Epithelial cell of prostate (primary cell): ENCODE measurements around the gene AAMP.
A peak's percentile ranks its signal among the peaks of the same experiment; 100 is the strongest.

Experiments used
- DNase-seq: peaks from one replicate; pipeline ENCODE4 v3.0.0-alpha.2; 2011; ENCODE audit warnings: low read depth, low spot score
- H3K27ac ChIP-seq: fragments of 450-650 bp; 2 replicates; pipeline ENCODE4 v1.5.1; 2017; ENCODE audit warnings: mild to moderate bottlenecking

AAMP gene

GRCh38 chr2:218261423-218262236, 8.3 kb downstream of the AAMP start:
- DNase-seq: no peak
- H3K27ac ChIP-seq: no peak overlapping the region

GRCh38 chr2:218260742-218261422, 9.1 kb downstream of the AAMP start, which contains the start of gene GPBAR1:
GPBAR1 (plus strand) TSS chr2:218261015; CDS start chr2:218262725, 1,710 bp downstream.
- no peak for DNase-seq
- H3K27ac ChIP-seq: no peak within 1 kb of the TSS

- H3K27ac ChIP-seq: no peak overlapping the region
- no peak for DNase-seq
Observed at GRCh38 chr2:218260166-218260565, 9.8 kb downstream of the AAMP start.

GRCh38 chr2:218259099-218259961, 10.6 kb downstream of the AAMP start:
- peak overlapping the region; percentile 5 for H3K27ac ChIP-seq
- no peak for DNase-seq

- peak overlapping the region; percentile 30 for H3K27ac ChIP-seq
Observed at GRCh38 chr2:218257390-218257981, 12.5 kb downstream of the AAMP start.

GRCh38 chr2:218256612-218257350, 13.2 kb downstream of the AAMP start:
- no peak for DNase-seq
- peak overlapping the region; percentile 30 for H3K27ac ChIP-seq

More at GRCh38 chr2:218257390-218257981, 12.5 kb downstream of the AAMP start:
- DNase-seq: no peak

- no peak overlapping the region for H3K27ac ChIP-seq
- DNase-seq: no peak
Observed at GRCh38 chr2:218255446-218255845, 14.5 kb downstream of the AAMP start.

- no peak overlapping the region for H3K27ac ChIP-seq
- no peak for DNase-seq
Observed at GRCh38 chr2:218253232-218253625, 16.7 kb downstream of the AAMP start.

GRCh38 chr2:218252509-218253231, 17.3 kb downstream of the AAMP start:
- DNase-seq: no peak
- no peak overlapping the region for H3K27ac ChIP-seq

- DNase-seq: no peak
- H3K27ac ChIP-seq: no peak overlapping the region
Observed at GRCh38 chr2:218249691-218250090, 20.2 kb downstream of the AAMP start.

- no peak overlapping the region for H3K27ac ChIP-seq
- no peak for DNase-seq
Observed at GRCh38 chr2:218245214-218245613, 24.7 kb downstream of the AAMP start.

- no peak for DNase-seq
- no peak overlapping the region for H3K27ac ChIP-seq
Observed at GRCh38 chr2:218244665-218245064, 25.3 kb downstream of the AAMP start.

- no peak overlapping the region for H3K27ac ChIP-seq
- DNase-seq: no peak
Observed at GRCh38 chr2:218244204-218244603, 25.7 kb downstream of the AAMP start.

- no peak for DNase-seq
- no peak overlapping the region for H3K27ac ChIP-seq
Observed at GRCh38 chr2:218238887-218239286, 31.1 kb downstream of the AAMP start.

GRCh38 chr2:218236829-218237228, 33.1 kb downstream of the AAMP start:
- no peak for DNase-seq
- H3K27ac ChIP-seq: no peak overlapping the region

GRCh38 chr2:218235017-218235416, 34.9 kb downstream of the AAMP start:
- DNase-seq: no peak
- peak overlapping the region; percentile 8 for H3K27ac ChIP-seq

GRCh38 chr2:218234521-218234920, 35.4 kb downstream of the AAMP start:
- no peak for DNase-seq
- H3K27ac ChIP-seq: peak overlapping the region; percentile 8

GRCh38 chr2:218233543-218233942, 36.4 kb downstream of the AAMP start:
- H3K27ac ChIP-seq: no peak overlapping the region
- DNase-seq: no peak

GRCh38 chr2:218230882-218231281, 39.1 kb downstream of the AAMP start:
- peak overlapping the region; percentile 95 for H3K27ac ChIP-seq

More at GRCh38 chr2:218230882-218231281, 39.1 kb downstream of the AAMP start:
- DNase-seq: no peak
